ENCODE measurements around the gene PRRT4. TPM values are rescaled to one million over a fixed set of nuclear protein-coding genes. Genes with fewer than 3 reads are reported as not detected.

The PRRT4 gene
- total and polyA plus RNA-seq, 2 of the 13 experiments (the other 11 are each of a cell fraction or from before 2014, with no cell fraction given): not detected

GRCh38 chr7:128350708-128351295 lies 10.7 kb downstream of the PRRT4 start:
- Histone ChIP-seq H3K9ac (ENCODE audit: insufficient read depth, low read depth, low read length) (no peak overlapping the region), H3K4me1 (ENCODE audit: insufficient read depth, low read length) (no peaks in the 10 kb centered on the region), H4K20me1 (ENCODE audit: insufficient read depth, low read length) (no peaks in the 10 kb centered on the region), H3K27ac (ENCODE audit: extremely low read length, insufficient read depth, low read length) (no peak overlapping the region), H2AFZ (ENCODE audit: low read length) (no peak overlapping the region), H3K4me2 (ENCODE audit: low read depth, low read length) (no peak overlapping the region), H3K9me3 (ENCODE audit: low read length) (no peaks in the 10 kb centered on the region), H3K79me2 (ENCODE audit: insufficient read depth, low read length) (no peaks in the 10 kb centered on the region), H3K27me3 (ENCODE audit: control insufficient read depth in 1 of 2, insufficient read depth in 2 of 2, low read length in 2 of 2) (peaks cover 5 to 26% of the 10 kb centered on the region in 2 experiments; a peak in 4 of 5 replicates), H3K36me3 (replicated peaks in 1 of 2; ENCODE audit: control insufficient read depth in 1 of 2, insufficient read depth in 2 of 2, low read length in 2 of 2) (no peaks in the 10 kb centered on the region), H3K4me3 (replicated peaks in 1 of 3; ENCODE audit: insufficient read depth in 1 of 3, low read depth in 2 of 3, low read length in 3 of 3) (no peak overlapping the region)
- intact Hi-C loops (cut with micrococcal nuclease; ENCODE audit: unreplicated experiment): no loop called here
- FAIRE-seq (no peak), DNase-seq (ENCODE audit: low spot score) (no peak), ATAC-seq (no peak)
- no TSS peak for BruUV-seq (replicated peaks)
- WGBS (ENCODE audit: low lambda C conversion rate): 53% methylated on average over 9 of the region's 35 CpGs
- in situ Hi-C loops (cut with HindIII; ENCODE audit: extremely low pct_ligation_motif_present, low pct_unique_long_range_greater_than_20kb): no loop called here
- no peak for TF ChIP-seq NFATC3 (CRISPR knock-in tag; IDR thresholded peaks at IDR 0.05)
- ChIA-PET CTCF (ENCODE audit: low intra/inter-chr PET ratio, low total read pairs) (no interaction called here), POLR2A (no interaction called here)

GRCh38 chr7:128349466-128349825 lies 12.0 kb downstream of the PRRT4 start:
- no TSS peak for BruUV-seq (replicated peaks)
- peak; percentile 37; the same call in 1 of the 3 replicates for ATAC-seq
- Histone ChIP-seq H3K9ac (ENCODE audit: insufficient read depth, low read depth, low read length) (no peak overlapping the region), H3K27me3 (ENCODE audit: control insufficient read depth in 1 of 2, insufficient read depth in 2 of 2, low read length in 2 of 2) (peaks cover 5 to 23% of the 10 kb centered on the region in 2 experiments; a peak in 4 of 5 replicates), H3K4me1 (ENCODE audit: insufficient read depth, low read length) (no peaks in the 10 kb centered on the region), H3K4me2 (ENCODE audit: low read depth, low read length) (no peak overlapping the region), H4K20me1 (ENCODE audit: insufficient read depth, low read length) (no peaks in the 10 kb centered on the region), H3K36me3 (replicated peaks in 1 of 2; ENCODE audit: control insufficient read depth in 1 of 2, insufficient read depth in 2 of 2, low read length in 2 of 2) (no peaks in the 10 kb centered on the region), H3K9me3 (ENCODE audit: low read length) (no peaks in the 10 kb centered on the region), H3K79me2 (ENCODE audit: insufficient read depth, low read length) (no peaks in the 10 kb centered on the region), H3K4me3 (replicated peaks in 1 of 3; ENCODE audit: insufficient read depth in 1 of 3, low read depth in 2 of 3, low read length in 3 of 3) (no peak overlapping the region), H3K27ac (ENCODE audit: extremely low read length, insufficient read depth, low read length) (no peak overlapping the region), H2AFZ (ENCODE audit: low read length) (no peak overlapping the region)
- intact Hi-C loops (cut with micrococcal nuclease; ENCODE audit: unreplicated experiment): no loop called here
- in situ Hi-C loops (cut with HindIII; ENCODE audit: extremely low pct_ligation_motif_present, low pct_unique_long_range_greater_than_20kb): loop anchor here (5.0 kb wide), 1 partner anchor 33 kb away; no protein-coding TSS in a partner anchor
- DNase-seq (ENCODE audit: low spot score): no peak
- 0% methylated on average over 4 of the region's 4 CpGs for WGBS (ENCODE audit: low lambda C conversion rate)
- FAIRE-seq: no peak
- CTCF ChIA-PET (ENCODE audit: low intra/inter-chr PET ratio, low total read pairs): interaction anchor here (4.3 kb wide), 1 partner anchor 38 kb away, joined by 56 read pairs; no protein-coding TSS in a partner anchor
- POLR2A ChIA-PET: no interaction called here
- TF ChIP-seq CENPX (CRISPR knock-in tag; IDR thresholded peaks at IDR 0.05) (no peak), HMG20A (CRISPR knock-in tag; IDR thresholded peaks at IDR 0.05; ENCODE audit: borderline replicate concordance) (no peak), ZNF331 (CRISPR knock-in tag; IDR thresholded peaks at IDR 0.05) (no peak), ZNF639 (CRISPR knock-in tag; conservative IDR thresholded peaks at IDR 0.05) (no peak), ZNF788 (CRISPR knock-in tag; IDR thresholded peaks at IDR 0.05; ENCODE audit: borderline replicate concordance) (no peak), FOXO4 (CRISPR knock-in tag; conservative IDR thresholded peaks at IDR 0.05) (no peak), ZBTB7B (CRISPR knock-in tag; IDR thresholded peaks at IDR 0.05) (no peak), SOX13 (IDR thresholded peaks at IDR 0.05) (no peak), SOX13 (CRISPR knock-in tag; conservative IDR thresholded peaks at IDR 0.05 in 1 of 2, IDR thresholded peaks at IDR 0.05 in 1 of 2) (no peak), NFIB (CRISPR knock-in tag; IDR thresholded peaks at IDR 0.05; ENCODE audit: borderline replicate concordance) (no peak), SOX6 (IDR thresholded peaks at IDR 0.05) (no peak), SOX6 (CRISPR knock-in tag; IDR thresholded peaks at IDR 0.05) (no peak), RFX3 (CRISPR knock-in tag; IDR thresholded peaks at IDR 0.05) (no peak), ZSCAN29 (CRISPR knock-in tag; conservative IDR thresholded peaks at IDR 0.05) (no peak), ATF1 (CRISPR knock-in tag; IDR thresholded peaks at IDR 0.05) (no peak), CENPT (CRISPR knock-in tag; IDR thresholded peaks at IDR 0.05; ENCODE audit: low read depth) (no peak), NCOA1 (CRISPR knock-in tag; IDR thresholded peaks at IDR 0.05) (no peak)

All from HepG2 (cell line).